HG03159 (cell line): Measurements from ENCODE around the gene ISCA2.

Source experiments
- ATAC-seq: cut with Tn5 transposase; IDR thresholded peaks from one replicate; pipeline ENCODE4 v1.9.1; 2021; ENCODE audit warnings: mild to moderate bottlenecking, moderate library complexity; ENCODE audit not compliant: unreplicated experiment

ISCA2 gene

DNA sequence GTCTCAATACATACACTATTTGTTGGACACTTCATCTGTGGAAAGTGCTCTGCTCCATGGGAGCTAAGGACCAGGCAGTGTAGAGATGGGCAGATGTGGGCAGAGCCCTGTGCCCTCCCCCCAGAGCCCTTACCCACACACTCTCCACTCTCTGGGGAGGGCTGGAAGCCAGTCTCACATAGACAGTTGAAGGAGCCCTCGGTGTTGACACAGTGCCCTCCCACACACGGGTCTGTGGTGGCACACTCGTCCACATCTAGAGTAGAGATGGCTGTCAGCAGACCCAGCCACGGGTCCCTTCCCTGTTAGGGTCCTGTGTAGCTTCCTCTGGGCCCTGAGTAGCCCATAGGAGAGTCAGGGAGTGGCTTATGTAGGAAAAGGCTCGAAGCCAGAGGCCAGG lies 14.3 kb downstream of the ISCA2 start:
- ATAC-seq = no peak

GRCh38 chr14:74508292-74508731 lies 14.7 kb downstream of the ISCA2 start:
- ATAC-seq = no peak

DNA sequence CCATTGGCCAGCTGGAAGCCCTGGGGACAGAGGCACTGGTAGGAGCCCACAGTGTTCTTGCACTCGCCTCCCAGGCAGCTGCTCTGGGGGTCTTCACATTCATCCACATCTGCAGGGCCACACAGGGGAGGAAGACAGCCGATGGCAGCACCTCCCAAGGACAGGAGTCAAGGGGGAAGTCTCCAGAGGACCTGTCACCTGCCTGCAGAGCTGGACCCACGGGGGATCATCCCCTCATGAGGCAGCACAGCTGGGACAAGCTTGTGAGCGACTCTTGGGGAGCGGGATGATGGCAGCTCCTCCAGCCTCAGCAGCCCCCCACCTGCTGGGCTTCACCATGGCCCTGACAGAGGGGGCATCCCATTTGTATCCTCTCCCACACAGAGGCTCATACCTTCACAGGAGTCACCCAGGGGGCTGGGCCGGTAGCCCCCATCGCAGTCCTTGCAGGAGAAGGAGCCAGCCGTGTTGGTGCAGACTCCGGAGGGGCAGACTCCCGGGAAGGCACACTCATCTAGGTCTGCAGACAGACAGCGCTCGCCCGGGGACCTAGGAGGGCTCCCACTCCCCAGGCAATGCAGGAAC lies 15.4 kb downstream of the ISCA2 start:
- ATAC-seq = no peak

DNA sequence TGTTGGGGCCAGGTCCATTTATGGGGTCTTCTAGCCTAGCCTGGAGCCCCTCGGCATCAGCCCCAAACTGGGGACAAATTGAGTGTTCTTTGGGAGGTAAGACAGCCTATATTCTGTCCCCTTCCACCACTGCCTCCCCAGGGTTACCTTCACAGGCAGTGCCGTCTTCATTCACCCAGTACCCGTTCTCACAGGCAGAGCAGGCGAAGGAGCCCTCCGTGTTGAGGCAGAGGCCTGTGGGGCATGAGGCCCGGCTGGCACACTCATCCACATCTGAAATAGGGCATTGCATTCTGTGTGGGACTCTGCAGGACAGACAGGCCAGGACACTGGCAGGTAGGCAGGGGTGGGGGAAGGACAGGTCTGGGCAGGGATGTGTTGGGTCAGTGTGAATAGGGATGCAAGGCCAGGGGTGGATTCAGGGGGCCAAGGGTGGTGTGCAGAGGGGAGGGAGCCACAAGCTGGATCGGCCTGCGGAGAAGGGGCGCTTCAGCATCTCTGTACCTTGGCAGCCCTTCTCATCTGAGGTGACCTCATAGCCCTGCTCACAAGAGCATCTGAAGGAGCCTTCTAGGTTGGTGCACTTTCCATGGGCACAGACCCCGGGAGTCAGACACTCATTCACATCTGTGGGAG lies 16.1 kb downstream of the ISCA2 start:
- ATAC-seq = no peak

DNA sequence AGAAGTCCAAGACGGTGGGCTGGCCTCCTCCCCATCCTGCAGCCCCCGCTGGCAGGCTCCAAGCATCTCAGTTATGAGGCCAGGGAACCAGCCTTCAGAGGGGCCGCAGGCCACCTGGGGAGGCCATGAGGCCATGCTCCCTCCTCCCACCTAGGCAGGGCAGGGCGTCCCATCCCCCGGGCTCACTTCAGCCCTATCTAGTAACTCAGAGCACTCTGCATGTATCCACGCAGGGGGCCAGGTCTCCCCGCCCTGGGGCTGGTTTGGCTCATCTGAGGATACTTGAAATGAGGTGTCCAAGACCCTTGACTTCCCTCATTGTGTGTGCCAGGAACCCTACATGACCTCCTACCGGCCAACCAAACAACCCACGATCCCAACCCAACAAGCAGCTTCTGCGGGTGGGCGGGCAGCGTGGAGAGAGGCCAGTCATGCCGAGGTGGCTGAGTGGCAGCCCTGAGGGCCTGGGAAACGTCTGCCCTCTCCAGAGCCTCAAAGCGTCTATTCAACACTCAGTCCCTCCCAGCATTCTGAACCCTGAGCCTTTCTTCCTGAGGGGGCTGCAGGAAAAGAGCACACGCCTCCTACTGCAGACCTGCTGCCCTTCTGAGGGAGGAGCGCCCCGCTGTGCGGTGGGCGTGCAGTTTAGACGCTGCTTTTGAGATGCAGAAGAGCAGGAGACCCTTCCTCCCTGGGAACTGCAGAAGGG lies 16.8 kb downstream of the ISCA2 start:
- ATAC-seq = no peak

GRCh38 chr14:74510959-74511409 lies 17.4 kb downstream of the ISCA2 start:
- ATAC-seq = no peak

- no peak for ATAC-seq
These were observed 18.6 kb downstream of the ISCA2 start for GRCh38 chr14:74511966-74512830.

GRCh38 chr14:74514471-74514941 lies 20.9 kb downstream of the ISCA2 start:
- no peak for ATAC-seq

- ATAC-seq = no peak
These were observed 22.4 kb downstream of the ISCA2 start for GRCh38 chr14:74515891-74516412.

DNA sequence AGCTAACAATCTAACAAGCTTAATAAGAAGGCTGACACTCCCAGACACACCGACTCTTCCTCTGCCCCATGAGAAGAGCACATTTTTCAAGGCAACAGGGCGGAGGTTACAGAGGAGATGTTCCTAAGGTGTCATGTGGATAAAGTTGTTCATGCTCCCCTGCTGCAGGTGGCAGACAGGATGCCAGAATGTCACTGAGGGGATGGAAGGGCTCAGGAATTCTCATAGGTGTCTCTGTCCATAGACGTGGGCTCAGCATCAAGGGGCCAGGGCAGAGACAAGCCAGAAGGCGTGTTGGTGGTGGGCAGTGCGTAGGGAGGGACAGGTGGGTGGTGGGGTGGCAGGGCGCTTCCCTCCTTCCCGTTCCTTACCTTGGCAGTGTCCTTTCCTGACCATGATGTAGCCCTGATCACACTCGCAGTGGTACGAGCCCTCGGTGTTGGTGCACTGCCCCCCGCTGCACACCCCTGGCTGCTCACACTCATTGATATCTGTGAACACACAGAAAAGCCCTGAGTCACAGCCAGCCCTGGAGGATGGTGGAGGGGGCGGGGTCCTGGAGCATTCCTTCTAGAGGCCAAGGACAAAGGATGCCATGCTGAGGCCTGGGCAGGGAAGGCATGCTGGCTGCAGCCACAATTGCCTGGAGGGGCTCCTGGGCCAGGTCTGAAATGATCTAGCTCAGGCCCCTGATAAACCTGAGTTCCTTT lies 23.0 kb downstream of the ISCA2 start:
- ATAC-seq = no peak

- ATAC-seq = no peak
These were observed 24.2 kb downstream of the ISCA2 start for GRCh38 chr14:74517731-74518130.

GRCh38 chr14:74518221-74518620 lies 24.7 kb downstream of the ISCA2 start:
- no peak for ATAC-seq

- ATAC-seq = no peak
These were observed 25.9 kb downstream of the ISCA2 start for GRCh38 chr14:74519316-74520074.

GRCh38 chr14:74521756-74522155 lies 28.2 kb downstream of the ISCA2 start:
- ATAC-seq = no peak

- no peak for ATAC-seq
These were observed 29.2 kb downstream of the ISCA2 start for GRCh38 chr14:74522740-74523139.

- no peak for ATAC-seq
These were observed 30.7 kb downstream of the ISCA2 start for GRCh38 chr14:74524076-74524811.

DNA sequence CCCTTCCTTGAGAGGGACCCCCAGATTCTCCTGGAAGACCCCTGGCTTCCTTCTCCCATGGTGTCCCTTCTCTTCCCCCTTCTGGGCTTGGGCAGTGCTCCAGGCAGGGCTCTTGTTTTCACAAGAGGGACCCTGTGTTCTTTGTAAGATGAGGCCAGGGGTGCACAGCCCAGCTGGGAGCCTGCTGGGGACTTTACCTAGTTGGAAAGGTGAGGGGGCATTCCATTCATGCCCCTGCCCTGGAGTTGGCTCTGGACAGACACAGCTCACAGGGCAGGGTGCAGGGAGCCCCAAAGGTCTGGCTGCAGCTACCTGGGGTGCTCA lies 31.2 kb downstream of the ISCA2 start:
- no peak for ATAC-seq

- ATAC-seq = no peak
These were observed 31.8 kb downstream of the ISCA2 start for GRCh38 chr14:74525361-74525851.
